22Rv1 (cell line): ENCODE results near the gene ZNF565.
"Not testable (repeated sequence)": the region's sequence is repeated elsewhere in the genome, so short reads cannot be mapped to it uniquely, and the experiment has no call there.

ENCODE experiments used
- H3K27ac ChIP-seq: fragments of 450-650 bp; 2 replicates; pipeline ENCODE4 v1.5.1; 2017
- ZFX ChIP-seq: fragments of 450-650 bp; IDR thresholded peaks from 2 replicates; pipeline ENCODE4 v1.6.1; 2017; ENCODE audit warnings: antibody characterized with exemption, borderline replicate concordance
- TF ChIP-seq, protein P1 (sequence below): fragments of 450-650 bp; IDR thresholded peaks from 2 replicates; pipeline ENCODE4 v1.5.1; 2017; ENCODE audit warnings: mild to moderate bottlenecking

ZNF565 gene

DNA sequence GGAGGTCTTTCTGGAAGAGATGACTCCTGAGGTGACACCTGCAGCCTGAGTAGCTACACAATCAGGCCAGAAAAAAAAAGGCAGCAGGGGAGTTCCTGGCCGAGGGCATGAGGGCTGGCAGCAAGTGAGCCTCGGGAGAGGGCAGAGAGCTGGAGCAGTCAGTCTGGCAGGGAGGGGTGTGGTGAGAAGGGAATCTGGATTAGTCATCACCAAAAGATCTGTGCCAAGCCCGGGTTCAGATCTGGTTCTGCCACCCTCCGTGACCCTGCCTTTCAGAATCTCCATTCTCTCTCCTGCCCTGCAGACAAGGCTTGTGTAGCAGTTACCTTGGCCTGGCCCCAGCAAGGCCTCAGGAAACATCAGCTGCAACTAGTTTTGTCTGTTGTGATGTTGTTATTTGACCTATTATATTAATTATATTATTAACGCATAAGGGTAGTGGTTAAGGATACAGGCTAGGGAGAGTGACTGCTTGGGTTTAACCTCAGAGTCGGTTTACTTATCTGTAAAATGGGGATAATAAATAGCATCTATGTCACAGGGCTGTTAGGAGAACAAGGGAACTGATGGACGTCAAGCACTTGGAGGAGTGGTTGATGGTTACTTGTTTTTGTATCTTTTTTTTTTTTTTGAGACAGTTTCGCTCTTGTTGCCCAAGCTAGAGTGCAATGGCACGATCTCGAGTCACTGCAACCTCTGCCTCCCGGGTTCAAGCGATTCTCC lies 77.3 kb downstream of the ZNF565 start:
- TF ChIP-seq, protein P1, sequence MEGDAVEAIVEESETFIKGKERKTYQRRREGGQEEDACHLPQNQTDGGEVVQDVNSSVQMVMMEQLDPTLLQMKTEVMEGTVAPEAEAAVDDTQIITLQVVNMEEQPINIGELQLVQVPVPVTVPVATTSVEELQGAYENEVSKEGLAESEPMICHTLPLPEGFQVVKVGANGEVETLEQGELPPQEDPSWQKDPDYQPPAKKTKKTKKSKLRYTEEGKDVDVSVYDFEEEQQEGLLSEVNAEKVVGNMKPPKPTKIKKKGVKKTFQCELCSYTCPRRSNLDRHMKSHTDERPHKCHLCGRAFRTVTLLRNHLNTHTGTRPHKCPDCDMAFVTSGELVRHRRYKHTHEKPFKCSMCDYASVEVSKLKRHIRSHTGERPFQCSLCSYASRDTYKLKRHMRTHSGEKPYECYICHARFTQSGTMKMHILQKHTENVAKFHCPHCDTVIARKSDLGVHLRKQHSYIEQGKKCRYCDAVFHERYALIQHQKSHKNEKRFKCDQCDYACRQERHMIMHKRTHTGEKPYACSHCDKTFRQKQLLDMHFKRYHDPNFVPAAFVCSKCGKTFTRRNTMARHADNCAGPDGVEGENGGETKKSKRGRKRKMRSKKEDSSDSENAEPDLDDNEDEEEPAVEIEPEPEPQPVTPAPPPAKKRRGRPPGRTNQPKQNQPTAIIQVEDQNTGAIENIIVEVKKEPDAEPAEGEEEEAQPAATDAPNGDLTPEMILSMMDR: no peak
- TF ChIP-seq ZFX: no peak
- H3K27ac ChIP-seq: peak overlapping the region; percentile 99

DNA sequence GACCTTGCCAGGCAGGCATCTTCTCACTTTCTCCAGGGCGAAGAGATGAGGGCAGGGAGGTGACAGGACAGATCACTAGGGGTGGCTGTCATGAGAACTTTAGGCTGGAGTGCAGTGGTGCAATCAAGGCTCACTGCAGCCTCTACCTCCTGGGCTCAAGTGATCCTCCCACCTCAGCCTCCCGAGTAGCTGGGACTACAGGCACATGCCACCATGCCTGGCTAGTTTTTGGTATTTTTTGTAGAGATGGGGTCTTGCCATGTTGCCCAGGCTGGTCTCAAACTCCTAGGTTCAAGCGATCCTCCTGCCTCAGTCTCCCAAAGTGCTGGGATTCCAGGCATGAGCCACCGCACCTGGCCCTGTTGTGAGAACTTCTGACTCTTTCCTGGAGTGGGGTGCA lies 79.6 kb downstream of the ZNF565 start:
- H3K27ac ChIP-seq: not testable (repeated sequence)
